Measurements from ENCODE around the gene NOXA1.

Gene NOXA1

DNA sequence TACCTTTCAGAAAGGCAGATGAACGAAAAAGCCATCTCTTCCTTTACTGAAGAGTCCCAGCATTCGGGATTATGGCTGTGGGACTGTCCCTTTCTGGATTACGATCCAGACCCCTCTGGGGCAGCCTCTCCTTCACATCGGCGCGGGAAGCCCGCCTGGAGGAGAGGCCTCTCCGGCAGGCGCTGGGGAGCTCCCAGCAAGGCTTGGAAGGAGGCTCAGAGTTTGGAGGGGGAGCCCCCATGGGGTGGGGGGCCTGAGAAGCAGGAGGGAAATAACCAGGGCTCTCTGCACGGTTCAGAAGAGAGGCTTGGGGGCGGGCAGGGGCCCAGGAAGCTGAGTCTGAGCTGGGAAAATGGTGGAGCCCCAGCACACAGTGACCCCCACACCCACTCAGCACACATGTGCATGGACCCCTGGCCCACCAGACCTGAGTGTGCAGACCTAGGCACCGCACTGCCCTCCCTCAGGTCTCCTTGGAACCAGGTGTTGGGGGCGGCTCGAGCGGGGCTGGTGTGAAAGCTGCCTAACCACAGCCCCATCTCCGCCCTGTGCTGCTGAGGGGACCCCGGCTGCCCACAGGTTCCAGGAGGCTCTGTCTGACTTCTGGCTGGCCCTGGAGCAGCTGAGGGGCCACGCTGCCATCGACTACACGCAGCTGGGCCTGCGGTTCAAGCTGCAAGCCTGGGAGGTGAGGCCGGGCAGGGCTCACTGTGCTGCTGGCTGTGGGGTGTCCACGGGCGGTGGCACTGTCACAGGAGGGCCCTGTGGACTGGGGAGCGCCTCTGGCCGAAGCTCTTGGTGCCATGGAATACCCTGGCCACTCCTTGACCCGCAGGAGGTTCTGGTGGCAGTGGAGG lies 4.5 kb downstream of the NOXA1 start:
- no peak for FAIRE-seq

DNA sequence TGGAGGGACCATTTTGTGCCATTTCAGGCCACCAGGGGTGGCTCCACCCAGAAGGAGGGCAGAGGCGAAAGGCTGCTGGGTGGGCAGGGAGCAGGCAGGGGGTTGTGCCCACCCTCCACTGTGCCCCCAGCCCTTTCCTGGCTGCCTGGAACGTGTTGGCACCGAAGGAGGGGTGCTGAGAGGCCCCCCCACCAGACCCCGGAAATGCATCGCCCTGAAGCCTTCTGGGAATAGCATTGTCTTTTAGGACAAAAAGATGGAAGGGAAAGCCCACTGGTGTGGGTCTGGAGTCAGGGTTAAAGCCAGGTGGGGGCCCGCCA lies 5.1 kb downstream of the NOXA1 start:
- no peak for FAIRE-seq

DNA sequence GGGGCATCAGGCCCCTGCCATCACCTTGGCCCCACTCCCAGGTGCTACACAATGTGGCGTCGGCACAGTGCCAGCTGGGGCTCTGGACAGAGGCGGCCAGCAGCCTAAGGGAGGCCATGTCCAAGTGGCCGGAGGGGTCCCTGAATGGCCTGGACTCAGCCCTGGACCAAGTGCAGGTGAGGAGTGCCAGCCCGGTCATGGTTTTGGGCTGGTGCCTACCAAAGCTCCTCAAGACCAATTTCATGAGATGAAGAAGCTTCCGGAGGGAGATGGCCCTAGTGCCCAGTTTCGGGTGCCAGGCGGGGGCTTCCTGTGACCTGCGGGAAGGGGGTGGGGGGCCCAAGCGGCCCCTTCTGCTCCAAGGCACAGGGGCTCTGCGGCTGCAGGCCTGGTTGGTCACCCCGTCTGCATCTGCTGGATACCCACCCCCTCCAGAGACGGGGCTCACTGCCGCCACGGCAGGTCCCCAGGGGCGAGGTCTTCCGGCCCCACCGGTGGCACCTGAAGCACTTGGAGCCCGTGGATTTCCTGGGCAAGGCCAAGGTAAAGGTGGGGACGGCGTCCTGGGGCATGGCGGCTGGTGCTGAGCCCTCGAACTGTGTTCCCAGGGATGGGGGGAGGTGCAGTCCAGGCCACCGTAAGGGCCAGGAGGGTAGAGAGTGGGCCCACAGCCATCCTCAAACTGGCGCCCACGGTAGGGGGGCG lies 5.8 kb downstream of the NOXA1 start:
- FAIRE-seq = no peak

DNA sequence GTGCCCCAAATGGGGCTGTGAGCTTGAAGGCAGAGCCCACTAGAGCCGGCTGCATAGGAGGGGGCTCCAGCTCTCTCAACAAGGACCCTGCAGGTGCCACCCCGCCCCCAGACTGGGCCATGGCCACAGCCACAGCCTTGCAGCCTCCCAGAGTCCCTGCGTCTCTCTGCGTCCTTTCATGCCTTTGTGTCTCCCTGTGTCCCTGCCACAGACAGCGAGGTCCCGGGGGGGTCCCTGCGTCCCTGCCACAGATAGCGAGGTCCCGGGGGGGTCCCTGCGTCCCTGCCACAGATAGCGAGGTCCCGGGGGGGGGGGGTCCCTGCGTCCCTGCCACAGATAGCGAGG lies 6.3 kb downstream of the NOXA1 start:
- FAIRE-seq = no peak

DNA sequence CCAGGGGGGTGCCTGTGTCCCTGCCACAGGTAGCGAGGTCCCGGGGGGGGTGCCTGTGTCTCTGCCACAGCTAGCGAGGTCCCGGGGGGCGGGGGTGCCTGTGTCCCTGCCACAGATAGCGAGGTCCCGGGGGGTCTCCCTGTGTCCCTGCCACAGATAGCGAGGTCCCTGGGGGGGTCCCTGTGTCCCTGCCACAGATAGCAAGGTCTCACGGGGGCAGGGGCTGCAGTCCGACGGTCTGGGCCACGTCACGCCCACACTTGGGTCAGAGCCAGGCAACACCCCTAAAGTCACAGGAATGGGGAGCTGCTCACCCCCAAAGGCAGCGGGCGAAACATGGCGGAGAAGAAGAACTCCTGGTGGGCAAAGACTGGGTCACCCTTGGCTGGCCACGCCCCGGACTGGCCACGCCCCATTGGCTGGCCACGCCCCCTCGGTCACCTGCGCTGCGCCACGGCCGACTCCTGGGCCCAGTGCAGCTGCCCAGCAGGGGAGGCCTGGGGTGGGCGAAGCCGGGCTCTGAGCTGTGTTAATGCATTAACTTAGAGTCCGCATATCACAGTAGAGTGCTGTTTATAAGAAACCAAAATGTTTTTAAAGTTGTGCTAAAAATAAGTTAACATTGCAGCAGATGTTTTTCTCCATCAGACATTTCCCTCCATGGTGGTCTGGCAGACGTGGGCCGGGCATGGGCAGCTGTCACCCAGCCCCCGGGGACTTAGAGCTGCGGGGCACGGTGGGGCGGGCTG lies 7.0 kb downstream of the NOXA1 start:
- FAIRE-seq = no peak

DNA sequence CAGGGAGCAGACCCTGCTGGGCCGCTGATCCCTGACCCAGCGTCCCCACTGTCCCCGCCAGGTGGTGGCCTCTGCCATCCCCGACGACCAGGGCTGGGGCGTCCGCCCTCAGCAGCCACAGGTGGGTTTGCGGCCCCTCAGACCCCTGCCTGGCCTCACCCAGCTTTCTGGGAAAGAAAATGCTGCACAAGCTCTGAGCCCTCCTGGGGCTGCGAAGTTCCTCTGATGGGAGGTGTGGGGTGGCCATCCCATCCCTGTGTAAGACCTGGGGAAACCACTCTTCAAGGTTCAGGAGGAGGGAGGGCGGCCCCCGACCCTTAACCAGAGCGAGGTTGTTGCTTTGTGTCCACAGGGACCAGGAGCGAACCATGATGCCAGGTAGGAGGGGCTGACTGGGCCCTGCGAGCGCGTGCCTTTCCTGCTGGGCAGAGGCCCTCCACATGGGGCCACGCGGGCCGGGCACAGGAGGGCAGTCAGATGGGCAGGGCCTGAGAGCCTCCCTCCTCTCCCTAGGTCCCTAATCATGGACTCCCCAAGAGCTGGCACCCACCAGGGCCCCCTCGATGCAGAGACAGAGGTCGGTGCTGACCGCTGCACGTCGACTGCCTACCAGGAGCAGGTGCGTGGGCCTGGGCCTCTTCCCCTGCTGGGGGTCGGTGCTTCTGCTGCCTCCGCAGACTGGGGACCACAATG lies 7.7 kb downstream of the NOXA1 start:
- FAIRE-seq = no peak

DNA sequence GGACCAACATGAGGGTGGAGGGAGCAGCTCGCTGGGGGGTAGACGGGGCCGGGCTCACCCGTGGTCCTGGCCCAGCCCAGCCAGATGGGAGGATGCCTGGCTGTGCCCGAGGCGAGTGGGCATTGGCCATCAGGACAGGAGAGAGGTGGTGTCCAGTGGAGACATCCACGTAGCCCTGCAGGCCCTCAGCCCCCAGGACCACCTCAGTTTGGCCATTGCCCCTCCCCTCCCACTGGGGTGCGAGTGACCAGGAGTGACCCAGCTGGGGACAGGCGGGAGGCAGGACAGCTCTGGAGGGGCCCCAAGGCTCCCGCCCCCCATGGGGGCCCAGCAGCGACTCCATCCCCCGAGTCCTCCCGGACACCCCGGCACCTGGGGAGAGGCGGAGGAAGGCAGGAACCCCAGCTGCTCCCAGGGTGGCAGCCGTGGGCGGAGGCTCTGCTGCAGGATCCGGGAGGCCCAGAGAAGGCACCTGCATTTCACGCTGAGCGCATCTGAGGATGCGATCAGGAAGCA lies 8.3 kb downstream of the NOXA1 start:
- FAIRE-seq = no peak

DNA sequence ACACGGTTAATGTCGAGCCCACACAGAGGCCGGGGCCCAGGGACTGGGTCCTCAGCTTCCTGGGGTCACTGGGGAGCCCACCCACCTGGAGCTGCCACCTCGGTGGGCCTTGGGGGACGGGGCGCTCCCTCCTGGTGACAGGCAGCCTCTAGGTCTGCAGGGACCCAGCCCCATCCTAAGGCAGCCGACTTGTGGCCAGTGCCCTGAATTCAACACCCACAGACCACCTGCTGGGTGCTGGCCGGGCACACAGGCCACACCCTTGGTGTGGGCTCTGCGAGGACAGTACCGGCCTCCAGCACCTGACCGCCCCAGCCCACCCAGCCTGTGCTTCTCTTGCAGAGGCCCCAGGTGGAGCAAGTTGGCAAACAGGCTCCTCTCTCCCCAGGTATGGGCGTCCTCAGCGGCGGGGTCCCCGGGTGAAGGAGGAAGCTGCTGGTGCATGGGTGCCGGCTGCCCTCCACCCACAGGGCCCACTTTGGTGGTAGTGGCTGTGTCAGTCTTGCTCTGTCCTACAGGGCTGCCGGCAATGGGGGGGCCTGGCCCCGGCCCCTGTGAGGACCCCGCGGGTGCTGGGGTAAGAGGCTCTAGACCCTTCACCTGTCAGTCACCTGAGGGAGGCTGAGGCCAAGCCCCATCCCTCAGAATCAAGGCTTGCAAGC lies 9.6 kb downstream of the NOXA1 start:
- no peak for FAIRE-seq

DNA sequence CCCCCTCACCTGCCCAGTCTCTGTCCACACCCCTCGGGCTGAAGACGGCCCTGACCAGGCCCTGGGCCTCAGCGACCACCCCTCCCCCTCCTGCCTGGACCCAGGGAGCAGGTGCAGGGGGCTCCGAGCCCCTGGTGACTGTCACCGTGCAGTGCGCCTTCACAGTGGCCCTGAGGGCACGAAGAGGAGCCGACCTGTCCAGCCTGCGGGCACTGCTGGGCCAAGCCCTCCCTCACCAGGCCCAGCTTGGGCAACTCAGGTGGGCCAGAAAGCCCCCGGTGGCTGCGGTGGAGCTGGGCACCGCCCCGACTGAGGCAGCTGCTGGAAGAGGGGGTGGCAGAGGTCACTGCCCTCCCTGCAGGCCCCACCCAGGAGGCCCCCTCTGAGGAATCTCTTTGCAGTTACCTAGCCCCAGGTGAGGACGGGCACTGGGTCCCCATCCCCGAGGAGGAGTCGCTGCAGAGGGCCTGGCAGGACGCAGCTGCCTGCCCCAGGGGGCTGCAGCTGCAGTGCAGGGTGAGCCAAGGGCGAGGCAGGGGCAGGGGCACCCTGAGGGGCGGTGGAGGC lies 10.2 kb downstream of the NOXA1 start:
- no peak for FAIRE-seq

DNA sequence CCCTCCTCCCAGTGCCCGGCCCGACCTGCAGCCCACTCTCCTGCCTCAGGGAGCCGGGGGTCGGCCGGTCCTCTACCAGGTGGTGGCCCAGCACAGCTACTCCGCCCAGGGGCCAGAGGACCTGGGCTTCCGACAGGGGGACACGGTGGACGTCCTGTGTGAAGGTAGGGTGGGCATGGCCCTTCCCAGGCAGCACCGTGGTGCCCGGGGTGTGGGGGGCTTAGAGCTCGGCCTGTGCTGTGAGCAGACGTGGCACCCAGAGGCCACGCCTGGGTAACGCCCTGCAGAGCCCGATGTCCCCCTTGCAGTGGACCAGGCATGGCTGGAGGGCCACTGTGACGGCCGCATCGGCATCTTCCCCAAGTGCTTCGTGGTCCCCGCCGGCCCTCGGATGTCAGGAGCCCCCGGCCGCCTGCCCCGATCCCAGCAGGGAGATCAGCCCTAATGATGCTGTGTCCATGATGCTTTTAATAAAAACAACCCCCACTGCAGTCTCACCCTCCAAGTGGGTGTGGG lies 10.8 kb downstream of the NOXA1 start:
- FAIRE-seq = no peak

DNA sequence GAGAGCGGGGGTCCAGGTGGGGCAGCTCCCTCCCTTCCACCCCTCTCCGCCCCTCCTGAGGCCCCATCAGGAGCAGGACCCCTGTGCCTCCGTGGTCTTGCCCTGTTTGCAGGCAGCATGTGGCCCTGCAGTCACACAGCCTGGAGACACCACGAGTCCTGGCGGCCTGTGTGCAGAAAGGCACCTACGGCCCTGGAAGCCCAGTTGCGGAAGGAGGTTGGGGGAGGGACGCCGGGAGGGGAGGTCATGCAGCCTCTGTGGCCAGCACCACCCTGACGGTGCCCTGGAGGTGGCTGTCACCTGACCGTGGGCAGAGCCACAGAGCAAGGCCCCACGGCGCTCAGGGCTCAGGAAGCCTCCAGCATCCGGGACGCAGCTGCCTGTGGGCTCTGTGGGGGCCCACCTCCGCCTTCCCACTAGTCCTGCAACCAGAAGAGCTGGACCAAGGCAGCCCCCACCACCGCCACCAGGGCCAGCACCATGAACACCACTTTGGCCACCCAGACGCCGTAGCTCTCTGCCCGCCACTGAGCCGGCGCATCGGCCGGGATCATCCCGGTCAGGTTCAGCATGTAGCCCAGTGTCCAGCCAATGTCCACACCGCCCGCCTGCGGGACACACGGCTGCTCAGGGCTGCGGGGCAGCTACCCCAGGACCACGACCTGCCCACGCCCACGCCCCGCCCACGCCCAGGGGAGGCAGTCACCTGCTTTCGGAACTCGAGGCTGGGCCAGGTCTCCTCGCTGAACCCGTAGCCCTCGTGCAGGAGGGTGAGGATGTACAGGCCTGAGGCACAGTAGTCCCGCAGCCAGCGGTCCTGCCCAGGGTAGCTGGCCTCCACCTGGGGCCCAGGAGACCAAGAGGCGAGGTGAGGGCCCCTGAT lies 11.5 kb downstream of the NOXA1 start:
- FAIRE-seq = no peak

DNA sequence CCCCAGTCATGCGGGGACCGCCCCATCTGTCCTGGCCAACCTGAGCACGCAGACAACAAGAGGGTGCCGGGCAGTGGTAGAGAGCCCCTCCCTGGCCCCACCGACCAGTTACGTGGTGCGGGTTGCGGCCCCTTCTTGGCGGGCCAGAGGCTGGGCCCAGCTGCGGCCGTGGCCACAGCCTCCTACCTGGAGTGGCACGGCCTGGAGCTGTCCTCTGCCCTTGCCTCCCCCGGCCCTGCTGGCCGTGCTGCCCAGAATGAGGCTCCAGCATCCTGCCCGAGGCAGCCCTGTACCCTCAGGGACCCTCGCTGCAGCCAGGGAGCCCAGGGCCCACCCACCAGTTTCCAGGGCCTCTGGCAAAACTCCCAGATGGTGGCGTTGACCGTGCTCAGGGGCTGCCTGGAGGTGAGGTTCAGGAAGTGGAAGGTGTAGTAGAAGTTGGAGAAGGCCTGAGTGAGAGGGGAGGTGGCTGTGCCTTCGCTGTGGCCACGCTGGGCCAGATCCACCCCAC lies 12.2 kb downstream of the NOXA1 start:
- FAIRE-seq = no peak

DNA sequence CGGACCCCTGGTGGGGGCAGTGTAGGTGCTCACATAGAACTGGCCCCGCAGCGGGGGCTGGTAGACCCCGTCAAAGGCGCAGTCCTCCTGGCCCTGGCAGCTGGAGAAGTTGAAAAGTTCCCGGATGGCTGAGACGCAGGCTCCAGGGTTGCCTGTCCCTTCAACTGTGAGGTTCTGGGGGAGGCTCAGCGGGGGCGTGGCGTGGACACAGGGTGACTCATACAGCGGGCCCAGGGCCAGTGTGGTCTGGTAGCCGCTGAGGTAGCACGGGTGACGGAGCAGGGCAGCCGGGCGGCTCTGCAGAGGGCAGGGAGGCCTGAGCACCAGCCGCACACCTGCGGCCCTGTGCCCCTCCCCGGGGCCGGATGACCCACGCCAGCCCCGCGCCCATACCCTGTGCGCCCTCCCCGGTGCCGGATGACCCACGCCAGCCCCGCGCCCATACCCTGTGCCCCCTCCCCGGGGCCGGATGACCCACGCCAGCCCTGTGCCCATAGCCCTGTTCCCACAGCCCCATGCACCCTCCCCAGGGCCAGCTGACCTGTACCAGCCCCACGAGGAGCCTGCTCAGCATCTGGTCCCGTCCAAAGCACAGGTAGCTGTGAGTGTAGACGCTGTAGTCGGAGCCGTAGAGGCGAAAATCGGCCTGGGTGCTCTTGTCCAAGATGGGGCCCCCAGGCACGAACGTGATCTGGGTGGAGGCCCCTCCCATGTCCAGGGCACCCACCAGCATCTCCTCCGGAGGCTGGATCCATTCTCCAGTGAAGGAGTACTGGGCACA lies 13.0 kb downstream of the NOXA1 start:
- FAIRE-seq = no peak

DNA sequence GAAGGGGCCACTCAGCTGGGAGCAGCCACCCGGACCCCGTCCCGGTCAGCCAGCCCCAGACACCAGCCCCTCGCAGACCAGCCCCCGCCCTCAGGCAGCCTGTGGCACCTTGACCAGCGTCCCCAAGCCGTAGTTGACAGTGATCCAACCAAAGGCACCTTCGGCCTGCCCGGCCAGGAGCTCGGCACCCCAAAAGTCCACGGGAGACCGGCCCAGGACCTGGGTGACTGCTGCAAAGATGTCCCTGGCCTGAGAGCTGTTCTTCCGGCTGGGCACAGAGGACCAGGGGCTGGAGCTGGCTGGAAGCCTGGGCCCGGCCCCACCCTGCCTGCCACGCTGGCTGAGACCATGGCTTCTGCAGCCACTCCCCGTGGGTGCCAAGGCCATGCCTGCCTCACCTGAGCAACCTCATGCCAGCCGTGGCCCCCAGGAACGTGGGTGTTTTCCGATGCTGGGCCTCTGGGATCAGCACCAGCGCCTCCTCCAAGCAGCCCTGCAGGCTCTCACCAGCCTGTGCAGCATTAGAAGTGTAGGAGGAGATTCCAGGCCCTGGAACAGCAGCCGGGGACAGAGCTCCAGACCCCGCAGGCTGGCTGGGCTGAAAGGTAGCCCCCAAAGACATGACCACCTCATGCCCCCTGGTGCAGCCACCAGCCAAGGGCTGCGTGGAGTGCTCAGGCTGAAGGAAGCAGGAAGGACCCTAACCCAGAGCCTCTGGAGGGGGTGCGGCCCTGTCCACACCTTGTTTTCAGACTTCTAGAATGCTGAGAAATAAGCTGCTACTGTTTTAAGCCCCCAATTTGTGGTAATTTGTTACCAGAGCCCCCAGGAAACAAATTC lies 13.8 kb downstream of the NOXA1 start:
- FAIRE-seq = no peak

DNA sequence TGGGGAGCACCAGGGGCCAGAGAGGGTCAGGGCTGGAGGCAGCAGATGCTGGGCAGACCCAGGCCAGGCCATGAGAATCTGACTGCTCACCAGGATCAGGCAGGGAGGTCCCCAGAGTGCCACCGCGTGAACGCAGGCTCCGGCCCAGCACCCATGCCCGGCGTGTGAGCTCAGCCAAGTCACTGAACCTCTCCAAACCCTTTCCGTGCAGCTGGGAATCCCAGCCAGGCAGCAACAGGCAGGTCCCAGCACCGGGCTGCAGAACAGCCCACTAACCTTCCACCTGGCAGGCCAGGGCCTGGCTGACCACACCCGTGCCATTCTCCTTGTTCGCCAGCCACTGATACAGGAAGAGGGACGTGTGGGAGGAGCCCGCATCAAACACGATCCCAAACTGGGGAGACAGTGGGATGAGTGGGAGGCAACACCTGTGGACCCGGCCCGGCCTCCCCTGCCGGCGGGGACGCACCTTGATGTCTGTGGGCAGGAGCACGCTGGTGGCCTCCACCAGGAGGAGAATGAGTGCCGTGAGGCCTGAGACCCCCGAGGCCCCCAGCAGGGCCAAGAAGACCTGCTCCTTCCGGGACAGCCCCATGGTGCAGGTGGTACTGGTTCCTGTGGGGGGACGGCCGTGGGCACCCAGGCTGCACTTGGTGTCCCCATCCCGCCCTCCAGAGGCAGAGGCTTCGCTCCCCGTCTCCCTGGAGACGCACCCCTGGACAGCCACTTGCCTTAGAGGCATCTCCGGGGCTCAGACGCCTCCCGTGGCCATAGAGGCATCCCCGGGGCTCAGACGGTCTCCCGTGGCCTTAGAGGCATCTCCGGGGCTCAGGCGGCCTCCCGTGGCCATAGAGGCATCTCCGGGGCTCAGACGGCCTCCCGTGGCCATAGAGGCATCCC lies 14.7 kb downstream of the NOXA1 start:
- no peak for FAIRE-seq

DNA sequence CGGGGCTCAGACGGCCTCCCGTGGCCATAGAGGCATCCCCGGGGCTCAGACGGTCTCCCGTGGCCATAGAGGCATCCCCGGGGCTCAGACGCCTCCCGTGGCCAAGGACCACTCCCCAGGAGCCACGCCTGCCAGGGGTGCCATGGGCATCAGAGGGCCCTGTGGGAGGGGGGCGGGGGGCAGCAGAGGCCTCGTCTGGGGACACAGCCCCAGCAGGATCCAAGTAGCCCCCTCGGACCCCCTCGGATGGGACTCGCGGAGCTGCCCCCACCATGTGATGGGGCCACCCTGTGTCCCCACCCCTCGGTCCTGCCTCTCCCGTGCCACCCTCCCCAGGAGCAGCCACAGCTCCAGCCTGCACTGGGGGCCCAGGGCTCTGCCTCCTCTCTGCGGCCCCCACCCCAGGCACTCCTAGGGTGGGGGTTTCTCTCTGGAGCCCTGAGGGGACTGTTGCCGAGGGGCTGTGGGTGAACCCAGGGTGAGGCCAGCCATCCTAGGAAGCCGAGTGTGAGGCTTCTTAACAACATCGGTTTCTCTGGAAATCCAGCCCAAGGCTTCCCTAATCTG lies 15.5 kb downstream of the NOXA1 start:
- FAIRE-seq = no peak

DNA sequence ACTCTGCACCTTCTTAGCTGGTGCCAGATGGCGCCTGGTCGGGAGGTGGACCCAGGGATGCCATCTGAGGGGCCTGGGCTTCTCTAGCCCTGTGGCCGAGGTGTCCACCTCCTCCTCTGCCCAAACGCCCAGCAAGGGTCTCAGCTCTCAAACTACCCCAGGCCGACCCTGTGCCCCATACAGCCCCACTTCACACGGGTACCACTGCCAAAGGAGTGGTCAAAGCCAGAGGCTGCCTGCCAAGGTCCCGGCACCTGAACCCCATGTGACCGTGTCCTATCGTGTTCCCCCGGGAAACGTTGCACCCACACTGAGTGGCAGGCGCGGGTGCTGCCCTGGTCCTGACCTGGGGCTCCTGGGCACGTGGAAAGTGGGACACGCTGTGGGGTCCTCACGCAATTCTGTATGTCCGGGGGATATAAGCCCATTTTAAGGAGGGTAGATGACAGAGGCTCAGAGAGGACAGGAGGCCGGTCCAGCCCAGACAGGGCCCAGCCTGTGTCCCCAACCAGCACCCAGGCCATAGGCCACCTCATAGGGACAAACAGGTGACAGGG lies 16.0 kb downstream of the NOXA1 start:
- no peak for FAIRE-seq
